Osteoblast (primary cell): Measurements from ENCODE around the gene NFIL3. TPM values are rescaled to one million over a fixed set of nuclear protein-coding genes. Genes with fewer than 3 reads are reported as not detected.

Experiments used
- DNase-seq: peaks from one replicate; pipeline ENCODE4 v3.0.0; 2011; ENCODE audit warnings: low spot score, mixed read lengths; ENCODE audit not compliant: insufficient read length; ENCODE audit errors: missing footprints
- H2AFZ ChIP-seq: 2 replicates; pipeline ENCODE4 v1.6.0; 2011; ENCODE audit warnings: mild to moderate bottlenecking, low read length
- H3K27ac ChIP-seq: 2 replicates; pipeline ENCODE4 v1.5.1; 2011; ENCODE audit warnings: mild to moderate bottlenecking, low read depth, low read length, moderate library complexity
- H3K27me3 ChIP-seq: 2 replicates; pipeline ENCODE4 v1.6.0; 2012; ENCODE audit warnings: mild to moderate bottlenecking, control low read depth, inconsistent platforms, low read length, moderate library complexity; ENCODE audit not compliant: insufficient read depth
- H3K36me3 ChIP-seq: 2 replicates; pipeline ENCODE4 v1.5.1; 2011; ENCODE audit warnings: mild to moderate bottlenecking, low read length, control low read depth, moderate library complexity; ENCODE audit not compliant: insufficient read depth
- H3K4me1 ChIP-seq: 2 replicates; pipeline ENCODE4 v1.5.1; 2011; ENCODE audit warnings: mild to moderate bottlenecking, low read length, control low read depth, moderate library complexity; ENCODE audit not compliant: insufficient read depth
- H3K4me2 ChIP-seq: 2 replicates; pipeline ENCODE4 v1.6.0; 2011; ENCODE audit warnings: mild to moderate bottlenecking, low read length; ENCODE audit not compliant: insufficient read depth
- H3K4me3 ChIP-seq: fragments of 200-600 bp; sonication (generic); 3 replicates; pipeline ENCODE4 v1.5.1; 2012; ENCODE audit warnings: mild to moderate bottlenecking, low read length, inconsistent platforms; ENCODE audit not compliant: insufficient read depth
- H3K79me2 ChIP-seq: 2 replicates; pipeline ENCODE4 v1.6.0; 2012; ENCODE audit warnings: mild to moderate bottlenecking, low read length, control low read depth, inconsistent platforms; ENCODE audit not compliant: insufficient read depth
- H3K9me3 ChIP-seq: 2 replicates; pipeline ENCODE4 v1.5.1; 2011; ENCODE audit warnings: low read depth, low read length, control low read depth
- H4K20me1 ChIP-seq: 2 replicates; pipeline ENCODE4 v1.6.0; 2012; ENCODE audit warnings: mild to moderate bottlenecking, low read length, control low read depth; ENCODE audit not compliant: insufficient read depth
- CTCF ChIP-seq: IDR thresholded peaks from 2 replicates; pipeline ENCODE4 v1.5.1; 2011; ENCODE audit warnings: mild to moderate bottlenecking, low read depth, low read length, moderate library complexity; ENCODE audit errors: extremely low read depth
- total RNA-seq: library from RNA; depleted of rRNA; stranded (reverse); fragments of >200 nt; gene quantifications from 2 replicates; pipeline ENCODE4 v1.2.3, GENCODE V29; 2012

NFIL3 gene
- total RNA-seq, 1 donor = 26.1 TPM

GRCh38 chr9:91384954-91385353 lies 38.7 kb downstream of the NFIL3 start:
- DNase-seq = no peak
- H4K20me1 ChIP-seq = no peaks in the 10 kb centered on the region
- no peaks in the 10 kb centered on the region for H3K36me3 ChIP-seq
- no peak overlapping the region for H3K4me3 ChIP-seq
- no peak overlapping the region for H3K4me2 ChIP-seq
- H2AFZ ChIP-seq = no peak overlapping the region
- H3K27ac ChIP-seq = no peak overlapping the region
- H3K79me2 ChIP-seq = no peaks in the 10 kb centered on the region
- H3K27me3 ChIP-seq = no peaks in the 10 kb centered on the region
- H3K9me3 ChIP-seq = no peaks in the 10 kb centered on the region
- no peaks in the 10 kb centered on the region for H3K4me1 ChIP-seq
- no peak for TF ChIP-seq CTCF

DNA sequence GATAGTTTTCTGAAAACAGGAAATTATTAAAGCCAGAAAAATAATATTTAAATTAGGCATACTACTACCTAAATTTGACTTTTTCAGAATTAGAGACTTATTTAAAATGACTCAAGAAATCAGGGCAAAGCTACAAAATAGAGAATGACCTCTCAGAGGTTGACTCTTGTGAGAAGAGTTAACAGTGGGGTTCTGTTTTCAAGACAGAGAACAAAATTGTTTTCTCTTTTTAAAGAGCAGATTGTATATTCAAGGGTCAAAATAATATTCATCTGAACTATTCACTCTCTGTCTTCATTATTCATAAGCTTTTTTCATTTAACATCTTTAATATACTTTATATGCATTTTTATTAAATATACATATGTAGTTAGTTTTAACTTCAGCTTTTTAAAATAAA lies 40.1 kb downstream of the NFIL3 start:
- DNase-seq = no peak
- no peaks in the 10 kb centered on the region for H3K9me3 ChIP-seq

DNA sequence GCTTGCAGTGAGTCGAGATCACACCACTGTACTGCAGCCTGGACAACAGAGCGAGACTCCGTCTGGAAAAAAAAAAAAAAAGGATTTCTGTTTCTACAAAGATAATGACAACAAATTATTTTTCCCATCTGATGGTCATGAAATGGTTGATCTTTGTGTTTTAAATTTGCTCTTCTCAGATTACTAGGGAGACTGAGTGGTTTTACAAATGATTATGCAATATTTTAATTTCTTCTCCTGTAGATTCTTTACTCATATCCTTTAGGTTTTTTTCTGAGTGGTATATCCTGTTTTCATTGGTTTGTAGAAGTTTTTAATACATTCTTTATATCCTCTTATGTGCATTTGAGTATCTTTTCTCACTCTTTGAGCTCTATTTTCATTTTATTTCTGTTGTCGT lies 41.3 kb downstream of the NFIL3 start:
- H3K27me3 ChIP-seq = no peaks in the 10 kb centered on the region
- H3K4me3 ChIP-seq = no peak overlapping the region
- H3K4me2 ChIP-seq = no peak overlapping the region
- H3K79me2 ChIP-seq = no peaks in the 10 kb centered on the region
- no peak for TF ChIP-seq CTCF
- H3K9me3 ChIP-seq = no peaks in the 10 kb centered on the region
- H3K4me1 ChIP-seq = peaks cover 5% of the 10 kb centered on the region
- no peaks in the 10 kb centered on the region for H3K36me3 ChIP-seq
- no peak overlapping the region for H3K27ac ChIP-seq
- no peaks in the 10 kb centered on the region for H4K20me1 ChIP-seq
- no peak for DNase-seq
- H2AFZ ChIP-seq = no peak overlapping the region

More for the DNA sequence above, 40.1 kb downstream of the NFIL3 start:
- no peaks in the 10 kb centered on the region for H3K27me3 ChIP-seq
- no peak overlapping the region for H3K27ac ChIP-seq
- H3K4me2 ChIP-seq = no peak overlapping the region
- peaks cover 3% of the 10 kb centered on the region for H3K4me1 ChIP-seq
- no peaks in the 10 kb centered on the region for H3K36me3 ChIP-seq
- no peak for TF ChIP-seq CTCF
- no peak overlapping the region for H3K4me3 ChIP-seq
- no peaks in the 10 kb centered on the region for H4K20me1 ChIP-seq
- H3K79me2 ChIP-seq = no peaks in the 10 kb centered on the region
- no peak overlapping the region for H2AFZ ChIP-seq

DNA sequence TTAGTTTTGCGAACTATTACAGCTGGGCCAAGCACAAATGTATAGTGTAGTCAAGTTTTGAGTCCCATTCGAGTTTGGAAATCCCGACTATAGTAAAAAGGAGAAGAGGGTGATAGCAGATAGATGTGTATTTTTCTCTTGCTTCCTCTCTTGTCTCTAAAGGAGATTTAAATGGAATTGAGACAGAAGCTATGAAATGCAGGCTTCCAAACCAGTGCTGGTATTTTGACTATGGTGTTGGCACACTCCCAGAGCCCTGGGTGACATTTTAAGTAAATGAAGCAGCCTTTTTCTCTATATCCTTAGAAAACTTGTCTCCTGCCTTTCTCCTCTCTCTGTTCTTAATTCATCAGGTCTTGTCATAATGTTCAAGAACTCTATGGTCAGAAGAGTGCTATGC lies 44.2 kb downstream of the NFIL3 start:
- Histone ChIP-seq H3K4me2 (no peak overlapping the region), H3K27me3 (no peaks in the 10 kb centered on the region), H4K20me1 (no peaks in the 10 kb centered on the region), H3K4me3 (no peak overlapping the region), H3K9me3 (no peaks in the 10 kb centered on the region), H3K36me3 (no peaks in the 10 kb centered on the region), H3K4me1 (peaks cover 12% of the 10 kb centered on the region), H3K79me2 (no peaks in the 10 kb centered on the region), H3K27ac (no peak overlapping the region), H2AFZ (no peak overlapping the region)
- TF ChIP-seq CTCF = no peak
- no peak for DNase-seq
